ENCODE results near the gene NBDY. TPM values are rescaled to one million over a fixed set of nuclear protein-coding genes. Genes with fewer than 3 reads are reported as not detected.
A peak's percentile ranks its signal among the peaks of the same experiment; 100 is the strongest.
"Not testable (repeated sequence)": the region's sequence is repeated elsewhere in the genome, so short reads cannot be mapped to it uniquely, and the experiment has no call there.

The NBDY gene
- total RNA-seq, 1 experiment from 2014 or later, result 53.1 TPM

DNA sequence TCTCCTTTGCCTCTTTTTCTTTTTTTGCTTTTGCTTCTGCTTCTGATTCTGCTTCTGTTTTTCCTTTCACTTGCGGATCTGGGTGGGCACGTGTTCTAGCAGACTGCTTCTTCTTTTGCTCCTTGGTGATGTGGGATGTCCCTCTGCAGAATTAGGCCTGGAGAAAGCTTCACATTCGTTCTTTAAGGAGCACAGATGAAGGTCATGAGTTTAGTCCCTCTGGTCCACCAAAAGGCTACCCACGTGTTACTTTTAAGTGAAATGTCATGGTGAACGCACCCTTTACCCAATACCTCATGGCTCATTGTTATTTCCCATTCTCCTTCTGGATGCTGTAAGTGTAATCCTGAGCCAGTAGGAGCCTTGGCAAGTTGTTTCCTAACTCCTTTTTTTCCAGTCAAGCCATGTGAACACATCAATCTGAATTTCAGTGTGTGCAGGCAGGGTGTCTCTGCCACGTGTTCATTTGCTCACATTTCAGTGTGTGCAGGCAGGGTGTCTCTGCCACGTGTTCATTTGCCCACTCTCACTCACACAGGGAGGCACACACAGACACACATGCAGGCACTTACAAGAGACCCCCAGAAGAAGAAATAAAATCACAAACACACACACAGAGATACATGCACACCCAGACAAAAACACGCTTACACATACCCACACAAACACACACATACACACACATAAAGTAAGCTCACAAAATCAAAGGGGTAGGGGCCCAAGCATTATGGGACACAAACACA, 36.9 kb downstream of the NBDY start:
- TSS peak; percentile 41 for BruUV-seq (replicated peaks)
- Histone ChIP-seq H3K9me3 (ENCODE audit: low read depth, low read length, poor library complexity, severe bottlenecking) (no peaks in the 10 kb centered on the region), H3K27me3 (replicated peaks; ENCODE audit: insufficient read depth, low read depth, low read length, poor library complexity) (no peaks in the 10 kb centered on the region), H3K36me3 (ENCODE audit: insufficient read depth, low read length, poor library complexity, severe bottlenecking) (no peaks in the 10 kb centered on the region), H3K4me3 (ENCODE audit: low read depth, low read length, poor library complexity, severe bottlenecking) (peak overlapping the region; percentile 59), H3K27ac (ENCODE audit: low read depth, low read length, poor library complexity, severe bottlenecking) (peak overlapping the region; percentile 8), H3K4me1 (ENCODE audit: insufficient read depth, low read length, poor library complexity, severe bottlenecking) (peaks cover 17% of the 10 kb centered on the region)
- DNase-seq (ENCODE audit: low spot score), result no peak
- TF ChIP-seq, protein P1, sequence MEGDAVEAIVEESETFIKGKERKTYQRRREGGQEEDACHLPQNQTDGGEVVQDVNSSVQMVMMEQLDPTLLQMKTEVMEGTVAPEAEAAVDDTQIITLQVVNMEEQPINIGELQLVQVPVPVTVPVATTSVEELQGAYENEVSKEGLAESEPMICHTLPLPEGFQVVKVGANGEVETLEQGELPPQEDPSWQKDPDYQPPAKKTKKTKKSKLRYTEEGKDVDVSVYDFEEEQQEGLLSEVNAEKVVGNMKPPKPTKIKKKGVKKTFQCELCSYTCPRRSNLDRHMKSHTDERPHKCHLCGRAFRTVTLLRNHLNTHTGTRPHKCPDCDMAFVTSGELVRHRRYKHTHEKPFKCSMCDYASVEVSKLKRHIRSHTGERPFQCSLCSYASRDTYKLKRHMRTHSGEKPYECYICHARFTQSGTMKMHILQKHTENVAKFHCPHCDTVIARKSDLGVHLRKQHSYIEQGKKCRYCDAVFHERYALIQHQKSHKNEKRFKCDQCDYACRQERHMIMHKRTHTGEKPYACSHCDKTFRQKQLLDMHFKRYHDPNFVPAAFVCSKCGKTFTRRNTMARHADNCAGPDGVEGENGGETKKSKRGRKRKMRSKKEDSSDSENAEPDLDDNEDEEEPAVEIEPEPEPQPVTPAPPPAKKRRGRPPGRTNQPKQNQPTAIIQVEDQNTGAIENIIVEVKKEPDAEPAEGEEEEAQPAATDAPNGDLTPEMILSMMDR (conservative IDR thresholded peaks at IDR 0.05; ENCODE audit: low read depth, low read length), result no peak
- TF ChIP-seq EZH2 (IDR thresholded peaks at IDR 0.05; ENCODE audit: borderline replicate concordance, low read depth, low read length, poor library complexity, severe bottlenecking), result no peak
- intact Hi-C loops (cut with micrococcal nuclease; ENCODE audit: unreplicated experiment), result no loop called here
- CTCF ChIA-PET, result no interaction called here
- POLR2A ChIA-PET (ENCODE audit: low non-redundant PET), result no interaction called here

DNA sequence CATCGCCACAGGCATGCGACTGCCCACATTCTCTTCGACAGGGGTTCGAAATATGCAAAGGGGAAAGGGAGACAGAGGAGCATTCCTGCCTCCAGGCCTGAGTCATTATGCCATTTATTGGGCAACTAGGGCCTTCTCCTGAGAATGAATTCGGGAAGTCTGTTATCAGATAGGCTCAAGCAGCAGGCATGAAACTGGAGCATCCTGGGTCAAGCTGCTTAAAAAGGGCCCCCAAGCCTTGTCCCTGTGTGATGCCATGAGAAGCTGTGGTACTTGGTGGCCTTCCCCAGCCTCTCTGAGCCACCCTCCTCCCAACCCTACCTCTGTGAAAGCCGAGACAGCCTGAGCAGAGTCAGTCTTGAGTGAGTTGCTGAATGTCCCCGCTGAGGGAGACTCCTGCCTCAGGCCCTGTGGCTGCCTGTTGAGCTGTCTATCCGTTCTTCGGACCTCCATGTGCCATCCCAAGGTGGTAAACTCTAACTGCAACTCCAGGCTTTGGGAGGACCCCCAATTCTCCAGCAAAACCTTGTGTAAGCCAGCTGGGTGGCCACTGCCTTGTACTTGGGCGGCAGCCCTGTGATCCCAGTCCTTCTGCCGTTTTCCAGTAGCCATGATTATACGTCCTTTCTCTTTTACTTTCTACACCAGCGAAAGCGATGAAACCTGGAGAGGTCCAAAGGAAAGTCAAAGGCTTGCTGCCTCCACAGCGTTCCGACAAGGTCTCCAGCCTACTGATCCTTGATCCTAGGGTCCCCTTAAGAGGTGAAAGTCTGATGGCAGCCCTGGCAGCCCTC, 37.7 kb downstream of the NBDY start:
- CTCF ChIA-PET, result no interaction called here
- Histone ChIP-seq H3K27ac (ENCODE audit: low read depth, low read length, poor library complexity, severe bottlenecking) (peak overlapping the region; percentile 78), H3K27me3 (replicated peaks; ENCODE audit: insufficient read depth, low read depth, low read length, poor library complexity) (no peaks in the 10 kb centered on the region), H3K9me3 (ENCODE audit: low read depth, low read length, poor library complexity, severe bottlenecking) (no peaks in the 10 kb centered on the region), H3K36me3 (ENCODE audit: insufficient read depth, low read length, poor library complexity, severe bottlenecking) (no peaks in the 10 kb centered on the region), H3K4me3 (ENCODE audit: low read depth, low read length, poor library complexity, severe bottlenecking) (peak overlapping the region; percentile 59), H3K4me1 (ENCODE audit: insufficient read depth, low read length, poor library complexity, severe bottlenecking) (peaks cover 17% of the 10 kb centered on the region)
- intact Hi-C loops (cut with micrococcal nuclease; ENCODE audit: unreplicated experiment), result no loop called here
- DNase-seq (ENCODE audit: low spot score), result peak; percentile 17
- no TSS peak for BruUV-seq (replicated peaks)
- POLR2A ChIA-PET (ENCODE audit: low non-redundant PET), result no interaction called here
- TF ChIP-seq EZH2 (IDR thresholded peaks at IDR 0.05; ENCODE audit: borderline replicate concordance, low read depth, low read length, poor library complexity, severe bottlenecking), result no peak
- TF ChIP-seq, protein P1 (conservative IDR thresholded peaks at IDR 0.05; ENCODE audit: low read depth, low read length), result no peak

DNA sequence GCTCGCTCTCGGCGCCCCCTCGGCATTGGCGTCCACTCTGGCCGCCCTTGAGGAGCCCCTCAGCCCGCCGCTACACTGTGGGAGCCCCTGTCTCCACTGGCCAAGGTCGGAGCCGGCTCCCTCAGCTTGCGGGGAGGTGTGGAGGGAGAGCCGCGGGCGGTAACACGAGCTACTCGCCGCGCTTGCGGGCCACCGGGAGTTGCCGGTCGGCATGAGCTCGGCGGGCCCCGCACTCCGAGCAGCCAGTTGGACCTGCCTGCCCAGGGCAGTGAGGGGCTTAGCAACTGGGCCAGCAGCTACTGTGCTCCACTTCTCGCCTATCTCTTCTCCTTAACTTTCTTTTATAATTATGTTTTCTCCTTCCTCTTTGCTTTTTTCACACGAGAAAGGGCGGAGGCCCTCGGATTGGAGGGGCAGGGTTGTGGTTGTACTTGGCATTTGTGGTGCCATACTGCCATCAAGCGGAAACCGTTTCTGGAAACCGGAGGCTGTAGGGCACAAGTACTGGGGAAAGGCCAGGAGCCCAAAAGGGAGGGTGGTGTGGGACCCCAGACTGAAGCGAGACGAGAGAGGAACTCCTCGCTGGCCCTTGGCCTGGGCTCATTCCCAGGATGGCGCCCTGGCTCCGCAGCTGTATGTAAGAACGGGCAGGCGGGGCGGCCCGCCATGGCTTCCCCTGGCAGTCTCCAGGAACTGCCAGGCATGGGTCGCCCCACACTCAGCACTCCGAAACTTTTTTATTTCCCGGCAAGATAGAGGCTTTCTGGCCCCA, 38.5 kb downstream of the NBDY start:
- POLR2A ChIA-PET (ENCODE audit: low non-redundant PET); H3K9me3 ChIP-seq (ENCODE audit: low read depth, low read length, poor library complexity, severe bottlenecking); CTCF ChIA-PET; H3K36me3 ChIP-seq (ENCODE audit: insufficient read depth, low read length, poor library complexity, severe bottlenecking); intact Hi-C loops (cut with micrococcal nuclease; ENCODE audit: unreplicated experiment); H3K27me3 ChIP-seq (replicated peaks; ENCODE audit: insufficient read depth, low read depth, low read length, poor library complexity); BruUV-seq (replicated peaks): not testable (repeated sequence)
- H3K4me1 ChIP-seq (ENCODE audit: insufficient read depth, low read length, poor library complexity, severe bottlenecking), result peaks cover 17% of the 10 kb centered on the region
- H3K27ac ChIP-seq (ENCODE audit: low read depth, low read length, poor library complexity, severe bottlenecking), result peak overlapping the region; percentile 78
- DNase-seq (ENCODE audit: low spot score), result peak; percentile 47
- H3K4me3 ChIP-seq (ENCODE audit: low read depth, low read length, poor library complexity, severe bottlenecking), result peak overlapping the region; percentile 59

- H3K9me3 ChIP-seq (ENCODE audit: low read depth, low read length, poor library complexity, severe bottlenecking); intact Hi-C loops (cut with micrococcal nuclease; ENCODE audit: unreplicated experiment); CTCF ChIA-PET; DNase-seq (ENCODE audit: low spot score); BruUV-seq (replicated peaks); POLR2A ChIA-PET (ENCODE audit: low non-redundant PET); H3K4me3 ChIP-seq (ENCODE audit: low read depth, low read length, poor library complexity, severe bottlenecking); H3K27me3 ChIP-seq (replicated peaks; ENCODE audit: insufficient read depth, low read depth, low read length, poor library complexity); H3K27ac ChIP-seq (ENCODE audit: low read depth, low read length, poor library complexity, severe bottlenecking); H3K36me3 ChIP-seq (ENCODE audit: insufficient read depth, low read length, poor library complexity, severe bottlenecking): not testable (repeated sequence)
- H3K4me1 ChIP-seq (ENCODE audit: insufficient read depth, low read length, poor library complexity, severe bottlenecking), result peaks cover 17% of the 10 kb centered on the region
Observed at GRCh38 chrX:56768120-56768660, 39.1 kb downstream of the NBDY start.

- not testable (repeated sequence) for BruUV-seq (replicated peaks)
Observed at GRCh38 chrX:56772675-56773521, 43.9 kb downstream of the NBDY start.

More at GRCh38 chrX:56772675-56773521, 43.9 kb downstream of the NBDY start:
- H3K36me3 ChIP-seq (ENCODE audit: insufficient read depth, low read length, poor library complexity, severe bottlenecking); POLR2A ChIA-PET (ENCODE audit: low non-redundant PET); DNase-seq (ENCODE audit: low spot score); H3K27me3 ChIP-seq (replicated peaks; ENCODE audit: insufficient read depth, low read depth, low read length, poor library complexity); H3K4me3 ChIP-seq (ENCODE audit: low read depth, low read length, poor library complexity, severe bottlenecking); H3K9me3 ChIP-seq (ENCODE audit: low read depth, low read length, poor library complexity, severe bottlenecking); H3K27ac ChIP-seq (ENCODE audit: low read depth, low read length, poor library complexity, severe bottlenecking); intact Hi-C loops (cut with micrococcal nuclease; ENCODE audit: unreplicated experiment); CTCF ChIA-PET; H3K4me1 ChIP-seq (ENCODE audit: insufficient read depth, low read length, poor library complexity, severe bottlenecking): not testable (repeated sequence)

All from A673 (cell line).